K562 (cell line): ENCODE data around the gene NCOA1. TPM values are rescaled to one million over a fixed set of nuclear protein-coding genes. Genes with fewer than 3 reads are reported as not detected.

Experiments used
- ATAC-seq: fragments of 200-7000 bp; cut with Tn5 transposase; 3 replicates; pipeline ENCODE4 v1.9.1; 2020; ENCODE audit warnings: moderate library complexity
- BruUV-seq: library from RNA; stranded (reverse); fragments of 400-500 nt; replicated peaks from 2 replicates; lab custom pipeline; 2021; lab: Mats Ljungman, UMichigan
- CTCF ChIA-PET: fragments of 300-600 bp; formaldehyde crosslinking; extraction: SDS; loops from one replicate; lab custom pipeline; 2021; ENCODE audit warnings: low intra/inter-chr PET ratio; lab: Yijun Ruan, JAX
- POLR2A ChIA-PET: fragments of 300-600, 350-650 bp; sonication (Branson Sonifier 250); formaldehyde crosslinking; extraction: SDS; loops from one replicate; lab custom pipeline; 2021; ENCODE audit warnings: antibody characterized with exemption, inconsistent platforms; lab: Yijun Ruan, JAX
- DNase-seq, 4 experiments: peaks; one replicate each; pipeline versions ENCODE4 v3.0.0 to v3.0.0-alpha.2; 2011 to 2018; ENCODE audit warnings: low spot score in 3 of 4, mixed read lengths in 3 of 4; ENCODE audit errors: extremely low read depth in 1 of 4
- FAIRE-seq: peaks from 2 replicates; lab custom pipeline; 2011; peaks lifted over from hg19 to GRCh38; lab: Jason Lieb, UNC
- H2AFZ ChIP-seq: 2 replicates; pipeline ENCODE4 v1.6.0; 2011; ENCODE audit warnings: low read depth, low read length, control low read depth, inconsistent platforms
- H3K27ac ChIP-seq: fragments of 200-600 bp; 3 replicates; pipeline ENCODE4 v1.8.0; 2011; ENCODE audit warnings: low read depth, mild to moderate bottlenecking, control low read depth, inconsistent platforms, low read length, moderate library complexity, mixed read lengths; ENCODE audit errors: extremely low read depth
- H3K27me3 ChIP-seq, 2 experiments: fragments of 300-600 bp in 1 of 2; 2 replicates in 1 of 2; 3 replicates in 1 of 2; pipeline versions ENCODE4 v1.6.0 to v1.8.0; 2011; ENCODE audit warnings: inconsistent platforms in 2 of 2, low read length in 2 of 2, mild to moderate bottlenecking in 1 of 2, mixed read lengths in 1 of 2, moderate library complexity in 1 of 2; ENCODE audit not compliant: control insufficient read depth in 2 of 2, insufficient read depth in 2 of 2
- H3K36me3 ChIP-seq: fragments of 300-600 bp; 3 replicates; pipeline ENCODE4 v1.8.0; 2011; ENCODE audit warnings: mild to moderate bottlenecking, low read length, inconsistent platforms; ENCODE audit not compliant: control insufficient read depth, insufficient read depth
- H3K4me1 ChIP-seq, 2 experiments: fragments of 200-600 bp in 1 of 2; replicated peaks in 1 of 2; 2 replicates in 1 of 2; 3 replicates in 1 of 2; pipeline versions ENCODE4 v1.5.1 to v1.8.0; 2011; ENCODE audit warnings: inconsistent platforms in 2 of 2, low read length in 2 of 2, mild to moderate bottlenecking in 1 of 2, mixed read lengths in 1 of 2, moderate library complexity in 1 of 2; ENCODE audit not compliant: control insufficient read depth in 2 of 2, insufficient read depth in 2 of 2
- H3K4me2 ChIP-seq: 2 replicates; pipeline ENCODE4 v1.6.1; 2011; ENCODE audit warnings: low read length, control low read depth, inconsistent platforms, mixed read lengths; ENCODE audit not compliant: insufficient read depth
- H3K4me3 ChIP-seq: fragments of 200-600 bp; sonication (generic), shearing (Covaris generic); 2 replicates; pipeline ENCODE4 v1.5.1; 2016; ENCODE audit warnings: control low read depth, inconsistent platforms
- H3K79me2 ChIP-seq: fragments of 200-600 bp; 3 replicates; pipeline ENCODE4 v1.8.0; 2011; ENCODE audit warnings: low read length, inconsistent platforms; ENCODE audit not compliant: control insufficient read depth, insufficient read depth
- H3K9ac ChIP-seq, 2 experiments: 2 replicates each; pipeline versions ENCODE4 v1.6.0 to v1.6.1; 2011; ENCODE audit warnings: low read depth in 2 of 2, low read length in 2 of 2, control low read depth in 1 of 2, inconsistent platforms in 1 of 2, mild to moderate bottlenecking in 1 of 2, mixed read lengths in 1 of 2; ENCODE audit not compliant: insufficient read depth in 1 of 2
- H3K9me1 ChIP-seq: one replicate; pipeline ENCODE4 v1.6.0; 2011; ENCODE audit warnings: inconsistent platforms, mild to moderate bottlenecking, low read length, moderate library complexity; ENCODE audit not compliant: control insufficient read depth, insufficient read depth
- H3K9me3 ChIP-seq: replicated peaks from 2 replicates; pipeline ENCODE4 v1.5.1; 2011; ENCODE audit warnings: low read depth, low read length, inconsistent platforms; ENCODE audit not compliant: control insufficient read depth, insufficient read depth
- H4K20me1 ChIP-seq: replicated peaks from 2 replicates; pipeline ENCODE4 v1.6.1; 2011; ENCODE audit warnings: low read length, inconsistent platforms, mixed read lengths; ENCODE audit not compliant: control insufficient read depth, insufficient read depth
- CBFA2T2 ChIP-seq: fragments of 450-650 bp; conservative IDR thresholded peaks from 2 replicates; pipeline ENCODE4 v1.6.1; 2017; ENCODE audit warnings: mild to moderate bottlenecking
- CBFA2T3 ChIP-seq: fragments of 450-650 bp; IDR thresholded peaks from 2 replicates; pipeline ENCODE4 v1.6.1; 2017
- COPS2 ChIP-seq: fragments of 450-650 bp; conservative IDR thresholded peaks from 2 replicates; pipeline ENCODE4 v1.6.1; 2016; ENCODE audit warnings: mild to moderate bottlenecking, moderate library complexity
- DIDO1 ChIP-seq: fragments of 450-650 bp; IDR thresholded peaks from 2 replicates; pipeline ENCODE4 v1.6.1; 2016; ENCODE audit warnings: low read depth, missing biosample characterization, missing genetic modification characterization
- SMAD1 ChIP-seq: fragments of 150-350 bp; IDR thresholded peaks from 2 replicates; pipeline ENCODE4 v1.6.1; 2014; ENCODE audit warnings: low read length, low read depth; ENCODE audit not compliant: partially characterized antibody
- SOX6 ChIP-seq: fragments of 450-650 bp; IDR thresholded peaks from 2 replicates; pipeline ENCODE4 v1.6.1; 2014; ENCODE audit warnings: mild to moderate bottlenecking
- SRSF9 ChIP-seq: fragments of 200-400 bp; formaldehyde crosslinking; IDR thresholded peaks from 2 replicates; pipeline ENCODE4 v1.6.1; 2017; ENCODE audit warnings: low read depth, low read length, borderline replicate concordance
- STAT6 ChIP-seq: sonication (generic); formaldehyde crosslinking; IDR thresholded peaks from 2 replicates; pipeline ENCODE4 v1.8.1; 2023; ENCODE audit warnings: mild to moderate bottlenecking, missing genetic modification reagents
- ZNF445 ChIP-seq: fragments of 250-450 bp; sonication (Bioruptor Pico); IDR thresholded peaks from 2 replicates; pipeline ENCODE4 v1.4.0; 2020; ENCODE audit warnings: low read depth, mild to moderate bottlenecking, moderate library complexity
- WGBS: fragments of 100-300 bp; shearing (Covaris generic); methylation state at CpG from one replicate; pipeline ENCODE4 v1.1.6; 2016; ENCODE audit warnings: low coverage, mixed read lengths; ENCODE audit not compliant: insufficient coverage; ENCODE audit errors: missing lambda C conversion rate; 5-methylcytosine and 5-hydroxymethylcytosine counted together
- in situ Hi-C: fragments of 300-500 bp; cut with MboI; formaldehyde crosslinking; loops from 4 replicates; pipeline ENCODE4 v1.15.0; 2018; ENCODE audit warnings: inconsistent platforms, mixed read lengths
- intact Hi-C: fragments of 100-400 bp; cut with micrococcal nuclease; formaldehyde crosslinking; loops from 2 replicates; pipeline ENCODE4 v1.14.2; 2022
- polyA plus RNA-seq, 8 experiments: library from polyadenylated mRNA; depleted of rRNA in 4 of 8; stranded (reverse) in 5 of 8; unstranded in 3 of 8; fragments of >200 nt; fragmentation: Nextera tagmentation in 2 of 8; fragmentation: Illumina TruSeq in 1 of 8; extraction: Ambion mirVana in 2 of 8; extraction: Trizol in 1 of 8; gene quantifications; 2 replicates each; pipeline versions ENCODE4 v1.2.1 to v1.2.3, GENCODE V29; 2011 to 2014; ENCODE audit warnings: inconsistent platforms in 1 of 8, missing spikeins in 1 of 8
- total RNA-seq, 7 experiments: library from RNA; depleted of rRNA in 6 of 7; stranded (reverse); fragments of >200 nt in 6 of 7; fragmentation: Illumina TruSeq in 2 of 7; extraction: Trizol in 2 of 7; gene quantifications; 2 replicates each; pipeline versions ENCODE4 v1.2.1 to v1.2.3, GENCODE V29; 2011 to 2021; ENCODE audit warnings: low replicate concordance in 1 of 7

The NCOA1 gene
- total and polyA plus RNA-seq, 9 of the 15 experiments (the other 6 are each of a cell fraction or from before 2014, with no cell fraction given) = 4.9 to 25.7 (median 17.0) TPM

GRCh38 chr2:24621779-24622538 lies 130.9 kb downstream of the NCOA1 start:
- Histone ChIP-seq H3K79me2 (peaks cover 15% of the 10 kb centered on the region; the same call in 2 of the 3 replicates), H4K20me1 (no peaks in the 10 kb centered on the region), H3K9me1 (no peaks in the 10 kb centered on the region), H2AFZ (no peak overlapping the region), H3K36me3 (no peaks in the 10 kb centered on the region), H3K4me2 (no peak overlapping the region), H3K27ac (no peak overlapping the region), H3K4me1 (peaks cover 4 to 23% of the 10 kb centered on the region in 2 experiments; a peak in 4 of 5 replicates), H3K27me3 (no peaks in the 10 kb centered on the region), H3K9ac (no peak overlapping the region), H3K4me3 (no peak overlapping the region), H3K9me3 (no peaks in the 10 kb centered on the region)
- ATAC-seq (peak; percentile 41), DNase-seq (no peak), FAIRE-seq (peak; percentile 44)
- POLR2A ChIA-PET = interaction anchor here (1.0 kb wide), 1 partner anchor 8 kb away, joined by 3 read pairs; no protein-coding TSS in a partner anchor
- 62% methylated on average over 3 of the region's 3 CpGs for WGBS
- intact Hi-C loops (no loop called here), in situ Hi-C loops (no loop called here)
- CTCF ChIA-PET = no interaction called here
- TF ChIP-seq ZNF445 (CRISPR knock-in tag) = no peak
- TF ChIP-seq SOX6 = peak; percentile 49; the same call in 1 of the 2 replicates
- TF ChIP-seq STAT6 (CRISPR knock-in tag) = no peak
- TF ChIP-seq CBFA2T2 = 0 out of 2 replicates have a peak, but pooled peaks have one; percentile 7
- TF ChIP-seq DIDO1 (tag) = no peak
- TF ChIP-seq COPS2 = no peak
- no peak for TF ChIP-seq SRSF9
- TF ChIP-seq SMAD1 = no peak
- TF ChIP-seq CBFA2T3 = peak; percentile 22; the same call in 1 of the 2 replicates
- BruUV-seq = no TSS peak
